HepG2 (cell line): Measurements from ENCODE around the gene SPRYD3. TPM values are rescaled to one million over a fixed set of nuclear protein-coding genes. Genes with fewer than 3 reads are reported as not detected.

ENCODE experiments used
- CCAR2 ChIP-seq: fragments of 200-400 bp; formaldehyde crosslinking; optimal IDR thresholded peaks from 2 replicates; pipeline ENCODE3; 2018; ENCODE audit warnings: low read depth, mild to moderate bottlenecking, low read length, moderate library complexity
- EED ChIP-seq: sonication (generic); formaldehyde crosslinking; IDR thresholded peaks from 2 replicates; pipeline ENCODE4 v1.5.0; 2020; ENCODE audit warnings: mild to moderate bottlenecking, missing genetic modification reagents
- ETV5 ChIP-seq: IDR thresholded peaks from 2 replicates; pipeline ENCODE4 v1.6.1; 2018; ENCODE audit warnings: missing biosample characterization, missing genetic modification reagents, inconsistent platforms, borderline replicate concordance
- FOXA1 ChIP-seq, 2 experiments: fragments of 450-650 bp in 1 of 2; sonication (generic) in 1 of 2; formaldehyde crosslinking in 1 of 2; IDR thresholded peaks; 2 replicates each; pipeline versions ENCODE4 v1.4.0 to v1.6.1; 2016 to 2020; ENCODE audit warnings: missing genetic modification reagents in 1 of 2
- HNRNPK ChIP-seq: fragments of 200-400 bp; formaldehyde crosslinking; IDR thresholded peaks from 2 replicates; pipeline ENCODE4 v1.6.1; 2018; ENCODE audit warnings: low read length, low read depth, moderate library complexity, mild to moderate bottlenecking; ENCODE audit not compliant: poor library complexity, severe bottlenecking
- IKZF5 ChIP-seq: IDR thresholded peaks from 2 replicates; pipeline ENCODE4 v1.6.1; 2018; ENCODE audit warnings: missing genetic modification reagents, mild to moderate bottlenecking, missing compliant biosample characterization
- KAT8 ChIP-seq: IDR thresholded peaks from 2 replicates; pipeline ENCODE4 v1.6.1; 2016; ENCODE audit warnings: missing genetic modification reagents, missing compliant biosample characterization
- LCORL ChIP-seq, 2 experiments: fragments of 450-650 bp in 1 of 2; sonication (generic) in 1 of 2; formaldehyde crosslinking in 1 of 2; IDR thresholded peaks; 2 replicates each; pipeline versions ENCODE4 v1.5.0 to v1.6.1; 2017 to 2020; ENCODE audit warnings: antibody characterized with exemption in 1 of 2, missing genetic modification reagents in 1 of 2
- PAF1 ChIP-seq: IDR thresholded peaks from 2 replicates; pipeline ENCODE4 v1.6.1; 2016; ENCODE audit warnings: missing genetic modification reagents, missing compliant biosample characterization
- PHF21A ChIP-seq: sonication (generic); formaldehyde crosslinking; IDR thresholded peaks from 2 replicates; pipeline ENCODE4 v1.5.0; 2020; ENCODE audit warnings: mild to moderate bottlenecking, missing genetic modification reagents
- PRPF4 ChIP-seq: fragments of 200-400 bp; formaldehyde crosslinking; IDR thresholded peaks from 2 replicates; pipeline ENCODE4 v1.6.1; 2016; ENCODE audit warnings: low read length, low read depth; ENCODE audit not compliant: poor library complexity, severe bottlenecking
- SETDB1 ChIP-seq: sonication (generic); formaldehyde crosslinking; IDR thresholded peaks from 2 replicates; pipeline ENCODE4 v1.5.1; 2020; ENCODE audit warnings: missing genetic modification reagents, mild to moderate bottlenecking, borderline replicate concordance
- SMAD1 ChIP-seq: sonication (generic); formaldehyde crosslinking; IDR thresholded peaks from 2 replicates; pipeline ENCODE4 v1.4.0; 2020; ENCODE audit warnings: missing genetic modification reagents, low read depth, mild to moderate bottlenecking, borderline replicate concordance
- SRSF4 ChIP-seq: fragments of 200-400 bp; formaldehyde crosslinking; IDR thresholded peaks from one replicate; pipeline ENCODE4 v1.6.1; 2018; ENCODE audit warnings: mild to moderate bottlenecking, low read depth, low read length, moderate library complexity; ENCODE audit not compliant: poor library complexity, severe bottlenecking
- ZKSCAN8 ChIP-seq: IDR thresholded peaks from 2 replicates; pipeline ENCODE4 v1.6.1; 2016; ENCODE audit warnings: borderline replicate concordance, missing genetic modification reagents, missing compliant biosample characterization
- ZNF230 ChIP-seq: sonication (generic); formaldehyde crosslinking; IDR thresholded peaks from 2 replicates; pipeline ENCODE4 v1.4.0; 2020; ENCODE audit warnings: mild to moderate bottlenecking, missing genetic modification reagents
- ZNF333 ChIP-seq: sonication (generic); formaldehyde crosslinking; IDR thresholded peaks from 2 replicates; pipeline ENCODE4 v1.4.0; 2020; ENCODE audit warnings: mild to moderate bottlenecking, missing genetic modification reagents, borderline replicate concordance
- ZNF564 ChIP-seq: sonication (generic); formaldehyde crosslinking; IDR thresholded peaks from 2 replicates; pipeline ENCODE4 v1.8.1; 2023; ENCODE audit warnings: mild to moderate bottlenecking, missing genetic modification reagents
- ZNF713 ChIP-seq: sonication (generic); formaldehyde crosslinking; IDR thresholded peaks from 2 replicates; pipeline ENCODE4 v1.4.0; 2020; ENCODE audit warnings: mild to moderate bottlenecking, missing genetic modification reagents
- ZNF766 ChIP-seq: sonication (generic); formaldehyde crosslinking; IDR thresholded peaks from 2 replicates; pipeline ENCODE4 v1.5.0; 2020; ENCODE audit warnings: missing genetic modification reagents, borderline replicate concordance
- ZNF788 ChIP-seq: sonication (generic); formaldehyde crosslinking; IDR thresholded peaks from 2 replicates; pipeline ENCODE4 v1.5.0; 2020; ENCODE audit warnings: mild to moderate bottlenecking, missing genetic modification reagents, borderline replicate concordance
- ZNF83 ChIP-seq: sonication (generic); formaldehyde crosslinking; IDR thresholded peaks from 2 replicates; pipeline ENCODE4 v1.4.0; 2020; ENCODE audit warnings: missing genetic modification reagents, mild to moderate bottlenecking, borderline replicate concordance
- ZNF879 ChIP-seq: sonication (generic); formaldehyde crosslinking; IDR thresholded peaks from 2 replicates; pipeline ENCODE4 v1.8.1; 2023; ENCODE audit warnings: missing genetic modification reagents
- polyA plus RNA-seq, 8 experiments: library from polyadenylated mRNA; depleted of rRNA in 3 of 8; stranded (reverse) in 7 of 8; unstranded in 1 of 8; fragments of >200 nt; fragmentation: Illumina TruSeq in 4 of 8; extraction: Trizol in 4 of 8; gene quantifications; 2 replicates each; pipeline versions ENCODE4 v1.2.1 to v1.2.3, GENCODE V29; 2011 to 2016; ENCODE audit warnings: low read depth in 4 of 8, missing spikeins in 1 of 8, mixed read lengths in 1 of 8; ENCODE audit not compliant: insufficient read depth in 1 of 8
- total RNA-seq, 5 experiments: library from RNA; depleted of rRNA; stranded (reverse); fragments of >200 nt; fragmentation: Illumina TruSeq; extraction: Trizol; gene quantifications; 2 replicates each; pipeline ENCODE4 v1.2.3, GENCODE V29; 2016; ENCODE audit warnings: low read depth in 1 of 5
- TF ChIP-seq, protein P1 (sequence below): sonication (generic); formaldehyde crosslinking; IDR thresholded peaks from 2 replicates; pipeline ENCODE4 v1.4.0; 2020; ENCODE audit warnings: missing genetic modification reagents, mild to moderate bottlenecking, borderline replicate concordance
- TF ChIP-seq, protein P2 (sequence below): sonication (generic); formaldehyde crosslinking; IDR thresholded peaks from 2 replicates; pipeline ENCODE4 v1.4.0; 2020; ENCODE audit warnings: mild to moderate bottlenecking, missing genetic modification reagents

The SPRYD3 gene
- total and polyA plus RNA-seq, 2 of the 13 experiments (the other 11 are each of a cell fraction or from before 2014, with no cell fraction given), result 9.0 to 9.2 TPM

DNA sequence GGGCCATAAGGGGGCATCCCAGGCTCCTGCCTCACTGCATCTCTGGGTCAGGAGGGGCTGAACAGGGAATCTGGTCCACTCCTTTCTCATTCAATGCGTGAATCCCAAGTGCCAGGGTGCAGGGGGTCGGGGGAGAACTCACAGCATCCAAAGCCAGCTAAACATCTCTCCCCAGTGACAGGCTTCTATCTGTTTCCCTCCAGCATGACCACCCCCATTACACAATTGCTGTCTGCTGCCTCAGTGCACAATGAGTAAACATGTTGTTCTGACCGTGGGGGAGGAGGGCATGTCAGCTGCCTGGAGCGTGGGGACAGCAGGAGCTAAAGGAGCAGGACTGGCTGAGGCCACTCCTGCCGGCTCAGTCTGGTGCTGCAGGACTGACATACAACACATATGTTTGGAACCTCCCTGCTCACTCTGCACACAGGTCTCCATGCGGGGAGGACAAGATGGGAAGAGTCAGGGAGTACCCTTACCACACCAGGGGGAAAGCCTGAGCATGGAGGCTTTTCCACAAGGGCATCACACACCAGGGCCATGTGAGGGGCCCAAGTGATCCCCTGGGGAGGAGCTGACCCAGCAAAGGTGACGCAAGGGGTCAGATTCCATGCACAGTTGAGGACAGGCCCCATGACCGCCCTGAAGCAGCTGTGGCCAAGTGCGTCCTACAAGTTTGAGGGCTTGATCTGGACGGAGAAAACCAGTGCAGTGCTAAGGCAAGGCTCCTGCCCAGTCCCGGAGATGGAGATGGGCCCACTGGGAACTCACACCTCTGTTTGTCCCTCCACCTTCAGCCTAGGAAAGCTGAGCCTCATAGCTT, 27.9 kb downstream of the SPRYD3 start (continued):
- no peak; the same call in 1 of the 2 replicates for TF ChIP-seq IKZF5
- TF ChIP-seq ZKSCAN8 (CRISPR knock-in tag), result no peak
- no peak for TF ChIP-seq ZNF879
- TF ChIP-seq PAF1 (CRISPR knock-in tag), result no peak
- TF ChIP-seq ZNF83 (CRISPR knock-in tag), result no peak
- no peak for TF ChIP-seq FOXA1 (IDR thresholded peaks at IDR 0.05)
- peak; percentile 89 for TF ChIP-seq FOXA1 (CRISPR knock-in tag; IDR thresholded peaks at IDR 0.05)
- no peak for TF ChIP-seq ZNF230 (CRISPR knock-in tag)
- no peak for TF ChIP-seq HNRNPK
- TF ChIP-seq ETV5, result peak; percentile 50; the same call in 1 of the 2 replicates
- peak; percentile 57; the same call in 1 of the 2 replicates for TF ChIP-seq ZNF564 (CRISPR knock-in tag)
- TF ChIP-seq SMAD1 (CRISPR knock-in tag), result no peak
- TF ChIP-seq ZNF766 (CRISPR knock-in tag), result no peak
- peak; percentile 93 for TF ChIP-seq PHF21A
- TF ChIP-seq ZNF788 (CRISPR knock-in tag), result peak; percentile 90; the same call in 1 of the 2 replicates
- TF ChIP-seq KAT8 (CRISPR knock-in tag), result no peak
- no peak for TF ChIP-seq PRPF4
- no peak for TF ChIP-seq ZNF333 (CRISPR knock-in tag)
- TF ChIP-seq, protein P1, sequence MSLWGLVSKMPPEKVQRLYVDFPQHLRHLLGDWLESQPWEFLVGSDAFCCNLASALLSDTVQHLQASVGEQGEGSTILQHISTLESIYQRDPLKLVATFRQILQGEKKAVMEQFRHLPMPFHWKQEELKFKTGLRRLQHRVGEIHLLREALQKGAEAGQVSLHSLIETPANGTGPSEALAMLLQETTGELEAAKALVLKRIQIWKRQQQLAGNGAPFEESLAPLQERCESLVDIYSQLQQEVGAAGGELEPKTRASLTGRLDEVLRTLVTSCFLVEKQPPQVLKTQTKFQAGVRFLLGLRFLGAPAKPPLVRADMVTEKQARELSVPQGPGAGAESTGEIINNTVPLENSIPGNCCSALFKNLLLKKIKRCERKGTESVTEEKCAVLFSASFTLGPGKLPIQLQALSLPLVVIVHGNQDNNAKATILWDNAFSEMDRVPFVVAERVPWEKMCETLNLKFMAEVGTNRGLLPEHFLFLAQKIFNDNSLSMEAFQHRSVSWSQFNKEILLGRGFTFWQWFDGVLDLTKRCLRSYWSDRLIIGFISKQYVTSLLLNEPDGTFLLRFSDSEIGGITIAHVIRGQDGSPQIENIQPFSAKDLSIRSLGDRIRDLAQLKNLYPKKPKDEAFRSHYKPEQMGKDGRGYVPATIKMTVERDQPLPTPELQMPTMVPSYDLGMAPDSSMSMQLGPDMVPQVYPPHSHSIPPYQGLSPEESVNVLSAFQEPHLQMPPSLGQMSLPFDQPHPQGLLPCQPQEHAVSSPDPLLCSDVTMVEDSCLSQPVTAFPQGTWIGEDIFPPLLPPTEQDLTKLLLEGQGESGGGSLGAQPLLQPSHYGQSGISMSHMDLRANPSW, result no peak; the same call in 1 of the 2 replicates
- TF ChIP-seq SRSF4, result no peak
- peak; percentile 85 for TF ChIP-seq EED (CRISPR knock-in tag)
- TF ChIP-seq, protein P2, sequence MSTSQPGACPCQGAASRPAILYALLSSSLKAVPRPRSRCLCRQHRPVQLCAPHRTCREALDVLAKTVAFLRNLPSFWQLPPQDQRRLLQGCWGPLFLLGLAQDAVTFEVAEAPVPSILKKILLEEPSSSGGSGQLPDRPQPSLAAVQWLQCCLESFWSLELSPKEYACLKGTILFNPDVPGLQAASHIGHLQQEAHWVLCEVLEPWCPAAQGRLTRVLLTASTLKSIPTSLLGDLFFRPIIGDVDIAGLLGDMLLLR (CRISPR knock-in tag), result no peak
- TF ChIP-seq SETDB1 (CRISPR knock-in tag), result no peak
- no peak for TF ChIP-seq LCORL (IDR thresholded peaks at IDR 0.05)
- TF ChIP-seq LCORL (CRISPR knock-in tag; IDR thresholded peaks at IDR 0.05), result peak; percentile 89
- no peak for TF ChIP-seq ZNF713 (CRISPR knock-in tag)
- TF ChIP-seq CCAR2, result no peak
